ENCODE data around the gene PHACTR2. TPM values are rescaled to one million over a fixed set of nuclear protein-coding genes. Genes with fewer than 3 reads are reported as not detected.

Gene PHACTR2
- total RNA-seq, 1 donor from 2014 or later: 24.5 TPM

DNA sequence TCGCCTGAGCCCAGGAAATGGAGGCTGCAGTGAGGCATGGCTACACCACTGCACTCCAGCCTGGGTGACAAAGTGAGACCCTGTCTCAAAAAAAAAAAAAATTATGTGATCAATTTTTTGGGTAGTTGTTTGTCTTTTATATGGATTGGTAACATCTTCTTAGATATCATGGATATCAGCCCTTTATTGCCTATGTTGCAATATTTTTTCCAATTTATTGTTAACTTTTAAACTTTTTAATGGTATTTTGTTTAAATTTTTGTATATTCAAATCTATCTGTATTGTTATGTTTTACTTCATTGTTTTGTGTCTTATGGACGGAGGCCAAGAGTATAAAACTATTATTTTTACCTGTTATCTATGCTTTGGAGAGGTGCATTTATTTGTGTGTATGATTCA, 133.0 kb downstream of the PHACTR2 start:
- FAIRE-seq (no peak), DNase-seq (ENCODE audit: low read depth) (no peak)
- Histone ChIP-seq H3K36me3 (ENCODE audit: control insufficient read depth, insufficient read depth, low read length) (peaks cover 3% of the 10 kb centered on the region), H3K4me3 (ENCODE audit: low read depth, low read length) (no peak overlapping the region), H3K27me3 (ENCODE audit: control insufficient read depth, insufficient read depth, low read length) (no peaks in the 10 kb centered on the region)
- TF ChIP-seq, protein P1, sequence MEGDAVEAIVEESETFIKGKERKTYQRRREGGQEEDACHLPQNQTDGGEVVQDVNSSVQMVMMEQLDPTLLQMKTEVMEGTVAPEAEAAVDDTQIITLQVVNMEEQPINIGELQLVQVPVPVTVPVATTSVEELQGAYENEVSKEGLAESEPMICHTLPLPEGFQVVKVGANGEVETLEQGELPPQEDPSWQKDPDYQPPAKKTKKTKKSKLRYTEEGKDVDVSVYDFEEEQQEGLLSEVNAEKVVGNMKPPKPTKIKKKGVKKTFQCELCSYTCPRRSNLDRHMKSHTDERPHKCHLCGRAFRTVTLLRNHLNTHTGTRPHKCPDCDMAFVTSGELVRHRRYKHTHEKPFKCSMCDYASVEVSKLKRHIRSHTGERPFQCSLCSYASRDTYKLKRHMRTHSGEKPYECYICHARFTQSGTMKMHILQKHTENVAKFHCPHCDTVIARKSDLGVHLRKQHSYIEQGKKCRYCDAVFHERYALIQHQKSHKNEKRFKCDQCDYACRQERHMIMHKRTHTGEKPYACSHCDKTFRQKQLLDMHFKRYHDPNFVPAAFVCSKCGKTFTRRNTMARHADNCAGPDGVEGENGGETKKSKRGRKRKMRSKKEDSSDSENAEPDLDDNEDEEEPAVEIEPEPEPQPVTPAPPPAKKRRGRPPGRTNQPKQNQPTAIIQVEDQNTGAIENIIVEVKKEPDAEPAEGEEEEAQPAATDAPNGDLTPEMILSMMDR (IDR thresholded peaks at IDR 0.05; ENCODE audit: insufficient read depth, low read length, severe bottlenecking): no peak

DNA sequence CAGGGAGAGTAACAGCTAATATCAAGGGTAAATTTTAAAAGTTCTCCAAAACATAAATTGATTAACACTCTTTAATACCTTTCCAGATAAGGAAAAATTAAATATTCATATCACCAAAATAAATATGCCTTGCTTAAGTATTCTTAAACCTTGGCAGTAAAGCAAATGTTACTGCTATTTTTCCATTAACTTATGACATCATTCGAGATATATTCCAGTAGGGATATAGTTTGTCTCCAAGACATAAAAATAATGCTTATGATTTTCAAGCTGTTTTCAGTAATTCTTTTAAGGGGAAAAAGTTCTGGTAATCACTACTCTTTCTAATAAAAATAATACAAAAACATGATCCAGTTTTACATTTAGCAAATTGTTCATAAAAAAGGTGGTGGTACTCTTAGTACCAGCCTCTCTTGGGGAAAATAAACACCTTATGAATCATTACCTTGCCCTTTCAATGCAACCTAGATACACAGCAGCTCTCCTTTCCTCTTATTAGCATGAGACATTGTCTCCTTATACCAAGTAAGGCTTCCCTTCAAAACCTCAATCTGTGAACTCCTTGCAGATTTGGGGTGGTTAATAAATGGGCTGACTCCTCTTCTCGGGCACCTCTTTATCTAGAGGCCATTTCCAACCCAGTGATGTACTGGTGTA, 133.9 kb downstream of the PHACTR2 start:
- peaks cover 2% of the 10 kb centered on the region for H3K36me3 ChIP-seq (ENCODE audit: control insufficient read depth, insufficient read depth, low read length)
- DNase-seq (ENCODE audit: low read depth) (no peak), FAIRE-seq (no peak)
- TF ChIP-seq, protein P1 (IDR thresholded peaks at IDR 0.05; ENCODE audit: insufficient read depth, low read length, severe bottlenecking): no peak
- no peaks in the 10 kb centered on the region for H3K27me3 ChIP-seq (ENCODE audit: control insufficient read depth, insufficient read depth, low read length)
- no peak overlapping the region for H3K4me3 ChIP-seq (ENCODE audit: low read depth, low read length)

GRCh38 chr6:143817621-143818020, 139.9 kb downstream of the PHACTR2 start:
- TF ChIP-seq, protein P1 (IDR thresholded peaks at IDR 0.05; ENCODE audit: insufficient read depth, low read length, severe bottlenecking): no peak
- Histone ChIP-seq H3K36me3 (ENCODE audit: control insufficient read depth, insufficient read depth, low read length) (no peaks in the 10 kb centered on the region), H3K4me3 (ENCODE audit: low read depth, low read length) (no peak overlapping the region), H3K27me3 (ENCODE audit: control insufficient read depth, insufficient read depth, low read length) (no peaks in the 10 kb centered on the region)
- FAIRE-seq: no peak
- no peak for DNase-seq (ENCODE audit: low read depth)

DNA sequence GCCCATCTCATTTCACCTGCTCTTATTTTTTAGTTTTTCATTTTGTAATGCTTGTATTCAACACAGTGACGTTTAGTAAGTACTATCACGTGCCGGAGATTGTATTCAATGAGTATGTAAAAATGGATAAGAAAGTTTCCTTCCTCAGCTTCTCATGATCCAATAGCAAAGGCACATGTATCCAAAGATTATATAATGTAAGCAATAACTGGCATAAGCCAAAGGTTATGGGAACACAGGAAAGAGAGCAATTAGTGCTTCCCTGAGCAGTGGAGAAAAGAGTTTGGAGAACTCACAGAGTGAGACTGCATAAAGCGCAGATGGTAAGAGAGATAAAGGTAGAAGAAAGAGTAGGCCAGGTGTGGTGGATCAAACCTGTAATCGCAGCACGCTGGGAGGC, 143.6 kb downstream of the PHACTR2 start:
- Histone ChIP-seq H3K36me3 (ENCODE audit: control insufficient read depth, insufficient read depth, low read length) (no peaks in the 10 kb centered on the region), H3K4me3 (ENCODE audit: low read depth, low read length) (no peak overlapping the region), H3K27me3 (ENCODE audit: control insufficient read depth, insufficient read depth, low read length) (no peaks in the 10 kb centered on the region)
- FAIRE-seq: no peak
- no peak for DNase-seq (ENCODE audit: low read depth)
- TF ChIP-seq, protein P1 (IDR thresholded peaks at IDR 0.05; ENCODE audit: insufficient read depth, low read length, severe bottlenecking): no peak

DNA sequence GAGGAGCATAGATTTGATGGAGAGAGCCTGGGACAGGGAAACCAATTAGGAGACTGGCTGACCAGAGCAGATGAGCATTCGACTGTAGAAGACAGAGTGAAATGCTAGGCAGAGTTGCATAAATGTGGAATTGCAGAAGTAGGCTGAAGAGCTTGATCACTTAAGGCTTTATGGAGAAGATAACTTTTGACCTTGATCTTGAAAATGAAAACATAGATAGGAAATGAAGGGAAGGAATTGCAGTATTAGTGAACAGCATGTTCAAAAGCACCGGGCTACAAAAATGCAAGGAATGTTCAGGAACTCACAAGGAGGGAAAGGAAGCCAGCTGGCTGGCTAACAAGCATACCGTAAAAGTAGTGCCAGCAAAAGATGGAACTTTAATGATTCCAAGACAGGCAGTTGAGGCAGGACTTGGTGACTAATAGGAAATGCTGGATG, 144.8 kb downstream of the PHACTR2 start:
- Histone ChIP-seq H3K4me3 (ENCODE audit: low read depth, low read length) (no peak overlapping the region), H3K27me3 (ENCODE audit: control insufficient read depth, insufficient read depth, low read length) (no peaks in the 10 kb centered on the region), H3K36me3 (ENCODE audit: control insufficient read depth, insufficient read depth, low read length) (no peaks in the 10 kb centered on the region)
- DNase-seq (ENCODE audit: low read depth) (no peak), FAIRE-seq (no peak)
- TF ChIP-seq, protein P1 (IDR thresholded peaks at IDR 0.05; ENCODE audit: insufficient read depth, low read length, severe bottlenecking): no peak

DNA sequence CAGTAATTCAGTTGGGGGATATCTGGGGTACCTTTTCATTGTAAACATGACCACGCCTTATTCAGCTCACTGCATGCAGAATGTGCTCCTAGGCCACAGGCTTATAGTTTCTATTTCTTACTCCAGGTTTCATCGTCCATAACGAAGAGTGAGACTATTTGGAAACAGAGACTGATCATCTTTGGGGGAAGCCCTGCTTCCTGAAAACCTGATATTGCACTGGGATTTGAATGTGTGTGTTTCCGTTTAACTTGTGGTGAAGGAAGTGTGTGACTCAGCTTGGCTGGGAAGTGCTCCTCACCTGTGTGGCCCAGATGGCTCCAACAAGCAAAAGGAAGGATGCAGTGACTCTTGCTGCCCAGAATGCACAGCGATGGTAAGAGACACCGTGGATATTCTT, 145.8 kb downstream of the PHACTR2 start:
- Histone ChIP-seq H3K36me3 (ENCODE audit: control insufficient read depth, insufficient read depth, low read length) (no peaks in the 10 kb centered on the region), H3K27me3 (ENCODE audit: control insufficient read depth, insufficient read depth, low read length) (no peaks in the 10 kb centered on the region), H3K4me3 (ENCODE audit: low read depth, low read length) (no peak overlapping the region)
- DNase-seq (ENCODE audit: low read depth): peak; percentile 68
- peak; percentile 95 for FAIRE-seq
- TF ChIP-seq, protein P1 (IDR thresholded peaks at IDR 0.05; ENCODE audit: insufficient read depth, low read length, severe bottlenecking): no peak
